B cell (primary cell): Measurements from ENCODE around the gene PYDC1. TPM values are rescaled to one million over a fixed set of nuclear protein-coding genes. Genes with fewer than 3 reads are reported as not detected.
A peak's percentile ranks its signal among the peaks of the same experiment; 100 is the strongest.

Source experiments
- ATAC-seq: fragments of 200-7000 bp; cut with Tn5 transposase; one replicate; pipeline ENCODE4 v1.10.0; 2021; ENCODE audit warnings: low read depth, mild to moderate bottlenecking, moderate number of reproducible peaks, moderate library complexity
- CTCF ChIA-PET: fragments of 350-600 bp; sonication (Branson Sonifier 250); formaldehyde crosslinking; loops from one replicate; lab custom pipeline; 2021; ENCODE audit warnings: antibody characterized with exemption, inconsistent platforms; lab: Charles Lee
- POLR2A ChIA-PET: fragments of 350-600 bp; sonication (Branson Sonifier 250); formaldehyde crosslinking; loops from one replicate; lab custom pipeline; 2021; ENCODE audit warnings: antibody characterized with exemption; lab: Charles Lee
- DNase-seq: peaks from one replicate; pipeline ENCODE4 v3.0.0; 2013
- H2AFZ ChIP-seq: 2 replicates; pipeline ENCODE4 v1.6.1; 2012; ENCODE audit warnings: mild to moderate bottlenecking, low read depth, low read length; ENCODE audit not compliant: insufficient read depth, poor library complexity, severe bottlenecking
- H3K27ac ChIP-seq, 2 donors: 1 replicate in 1 of 2; 2 replicates in 1 of 2; pipeline ENCODE4 v1.5.1; 2012 to 2013; ENCODE audit warnings: low read length in 2 of 2, mild to moderate bottlenecking in 2 of 2, moderate library complexity in 1 of 2
- H3K27me3 ChIP-seq, 4 experiments: fragments of 200-600 bp in 1 of 4; sonication (generic) in 1 of 4; replicated peaks in 1 of 4; 1 replicate in 2 of 4; 2 replicates in 2 of 4; pipeline versions ENCODE4 v1.6.1 to v1.7.0; 2013 to 2016; ENCODE audit warnings: low read length in 3 of 4, mild to moderate bottlenecking in 2 of 4, mixed read lengths in 1 of 4, moderate library complexity in 1 of 4; ENCODE audit not compliant: insufficient read depth in 4 of 4, control insufficient read depth in 3 of 4; ENCODE audit errors: control extremely low read depth in 1 of 4
- H3K36me3 ChIP-seq, 2 experiments: replicated peaks in 1 of 2; 1 replicate in 1 of 2; 2 replicates in 1 of 2; pipeline versions ENCODE4 v1.6.1 to v1.7.1; 2013; ENCODE audit warnings: low read length in 1 of 2; ENCODE audit not compliant: insufficient read depth in 2 of 2, control insufficient read depth in 1 of 2; ENCODE audit errors: control extremely low read depth in 1 of 2, extremely low read depth in 1 of 2
- H3K4me1 ChIP-seq, 2 donors: fragments of 200-600 bp in 1 of 2; sonication (generic) in 1 of 2; 1 replicate in 1 of 2; 2 replicates in 1 of 2; pipeline versions ENCODE4 v1.5.1 to v1.6.1; 2013 to 2017; ENCODE audit warnings: low read length in 2 of 2; ENCODE audit not compliant: control insufficient read depth in 2 of 2, insufficient read depth in 2 of 2
- H3K4me2 ChIP-seq: replicated peaks from 2 replicates; pipeline ENCODE3; 2012; ENCODE audit warnings: mild to moderate bottlenecking, low read depth, low read length; ENCODE audit not compliant: poor library complexity, severe bottlenecking
- H3K4me3 ChIP-seq, 5 experiments: fragments of 200-600 bp in 1 of 5; sonication (generic) in 1 of 5; 1 replicate in 3 of 5; 2 replicates in 2 of 5; pipeline versions ENCODE4 v1.5.1 to v1.7.0; 2011 to 2016; ENCODE audit warnings: low read length in 4 of 5, mild to moderate bottlenecking in 4 of 5, low read depth in 2 of 5, control low read depth in 1 of 5, moderate library complexity in 1 of 5; ENCODE audit not compliant: insufficient read depth in 1 of 5; ENCODE audit errors: control extremely low read depth in 1 of 5, extremely low read depth in 1 of 5
- H3K79me2 ChIP-seq: fragments of 200-600 bp; sonication (generic); one replicate; pipeline ENCODE4 v1.6.0; 2016; ENCODE audit warnings: low read length; ENCODE audit not compliant: control insufficient read depth, insufficient read depth
- H3K9ac ChIP-seq: fragments of 200-600 bp; sonication (generic); 2 replicates; pipeline ENCODE4 v1.6.1; 2017; ENCODE audit warnings: mild to moderate bottlenecking, low read length, moderate library complexity
- H3K9me3 ChIP-seq, 3 donors: one replicate each; pipeline versions ENCODE4 v1.6.1 to v1.7.1; 2013; ENCODE audit warnings: low read length in 2 of 3; ENCODE audit not compliant: control insufficient read depth in 2 of 3, insufficient read depth in 1 of 3; ENCODE audit errors: control extremely low read depth in 1 of 3
- H4K20me1 ChIP-seq: 2 replicates; pipeline ENCODE4 v1.6.0; 2012; ENCODE audit warnings: mild to moderate bottlenecking, low read length; ENCODE audit not compliant: insufficient read depth, control insufficient read depth, poor library complexity, severe bottlenecking
- H3K27ac Mint-ChIP-seq: one replicate; pipeline ENCODE4 v1.8.0; 2021; ENCODE audit warnings: mixed read lengths
- H3K27me3 Mint-ChIP-seq: one replicate; pipeline ENCODE4 v1.8.0; 2021; ENCODE audit warnings: mixed read lengths
- H3K4me1 Mint-ChIP-seq: one replicate; pipeline ENCODE4 v1.8.0; 2021; ENCODE audit warnings: mixed read lengths
- H3K4me3 Mint-ChIP-seq: one replicate; pipeline ENCODE4 v1.8.0; 2021; ENCODE audit warnings: mixed read lengths
- H3K9me3 Mint-ChIP-seq: one replicate; pipeline ENCODE4 v1.8.0; 2022; ENCODE audit warnings: mixed read lengths; ENCODE audit not compliant: insufficient read depth
- EZH2 ChIP-seq: IDR thresholded peaks from 2 replicates; pipeline ENCODE4 v1.6.1; 2012; ENCODE audit warnings: borderline replicate concordance, low read depth, mild to moderate bottlenecking, moderate library complexity, low read length; ENCODE audit not compliant: insufficient read depth, poor library complexity, severe bottlenecking
- WGBS: methylation state at CpG from one replicate; pipeline ENCODE4 v1.1.5; 2013; ENCODE audit warnings: missing lambda C conversion rate; ENCODE audit not compliant: insufficient coverage; 5-methylcytosine and 5-hydroxymethylcytosine counted together
- intact Hi-C: fragments of 100-400 bp; cut with micrococcal nuclease; formaldehyde crosslinking; loops from one replicate; pipeline ENCODE4 v1.10.0; 2022
- polyA plus RNA-seq: library from polyadenylated mRNA; depleted of rRNA; stranded (reverse); fragments of >200 nt; gene quantifications from 2 replicates; pipeline ENCODE4 v1.2.3, GENCODE V29; 2012
- total RNA-seq, 2 donors: library from RNA; stranded (reverse); fragments of 120-200 nt in 1 of 2; gene quantifications; 1 replicate in 1 of 2; 2 replicates in 1 of 2; pipeline versions ENCODE4 v1.2.3 to v1.2.4, GENCODE V29; 2013 to 2022
- TF ChIP-seq, protein P1 (sequence below): fragments of 200-600 bp; IDR thresholded peaks from one replicate; pipeline ENCODE4 v1.8.0; 2022; ENCODE audit warnings: antibody characterized with exemption, mild to moderate bottlenecking

The PYDC1 gene
- total and polyA plus RNA-seq, 2 donors (not counting 1 experiment from before 2014, with no cell fraction given): not detected

GRCh38 chr16:31265329-31266245 is 48.7 kb upstream of the PYDC1 start:
- ChIA-PET CTCF (interaction anchor here (0.6 to 2.4 kb wide), 3 partner anchors 9 to 118 kb away, joined by 3 to 7 read pairs (median 4); no protein-coding TSS in a partner anchor), POLR2A (interaction anchor here (0.6 to 0.9 kb wide), 2 partner anchors 86 to 1820 kb away, joined by 4 to 5 read pairs; partner anchors contain the start of gene FUS)
- intact Hi-C loops: loop anchor here (10.0 kb wide), 1 partner anchor 609 kb away; the partner anchor contains the start of gene ZNF267
- H3K4me1 ChIP-seq: peaks cover 38 to 56% of the 10 kb centered on the region in 2 donors
- TF ChIP-seq, protein P1, sequence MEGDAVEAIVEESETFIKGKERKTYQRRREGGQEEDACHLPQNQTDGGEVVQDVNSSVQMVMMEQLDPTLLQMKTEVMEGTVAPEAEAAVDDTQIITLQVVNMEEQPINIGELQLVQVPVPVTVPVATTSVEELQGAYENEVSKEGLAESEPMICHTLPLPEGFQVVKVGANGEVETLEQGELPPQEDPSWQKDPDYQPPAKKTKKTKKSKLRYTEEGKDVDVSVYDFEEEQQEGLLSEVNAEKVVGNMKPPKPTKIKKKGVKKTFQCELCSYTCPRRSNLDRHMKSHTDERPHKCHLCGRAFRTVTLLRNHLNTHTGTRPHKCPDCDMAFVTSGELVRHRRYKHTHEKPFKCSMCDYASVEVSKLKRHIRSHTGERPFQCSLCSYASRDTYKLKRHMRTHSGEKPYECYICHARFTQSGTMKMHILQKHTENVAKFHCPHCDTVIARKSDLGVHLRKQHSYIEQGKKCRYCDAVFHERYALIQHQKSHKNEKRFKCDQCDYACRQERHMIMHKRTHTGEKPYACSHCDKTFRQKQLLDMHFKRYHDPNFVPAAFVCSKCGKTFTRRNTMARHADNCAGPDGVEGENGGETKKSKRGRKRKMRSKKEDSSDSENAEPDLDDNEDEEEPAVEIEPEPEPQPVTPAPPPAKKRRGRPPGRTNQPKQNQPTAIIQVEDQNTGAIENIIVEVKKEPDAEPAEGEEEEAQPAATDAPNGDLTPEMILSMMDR: no peak
- TF ChIP-seq EZH2: no peak
- peaks cover 4% of the 10 kb centered on the region for H3K79me2 ChIP-seq
- H3K9me3 ChIP-seq: peaks cover 0 to 9% (median 0%) of the 10 kb centered on the region in 3 donors
- ATAC-seq (peak; percentile 90), DNase-seq (peak; percentile 79)
- H3K36me3 ChIP-seq: peaks cover 0 to 15% of the 10 kb centered on the region in 2 experiments
- H3K4me2 ChIP-seq: peak overlapping the region; percentile 66
- H4K20me1 ChIP-seq: no peaks in the 10 kb centered on the region
- H3K9me3 Mint-ChIP-seq: no peaks in the 10 kb centered on the region
- no peak overlapping the region for H3K27ac ChIP-seq
- H3K4me3 ChIP-seq: no peak overlapping the region
- H3K27me3 Mint-ChIP-seq: no peaks in the 10 kb centered on the region
- H3K27ac Mint-ChIP-seq: peak overlapping the region; percentile 80
- H2AFZ ChIP-seq: peak overlapping the region; percentile 28
- H3K9ac ChIP-seq: no peak overlapping the region
- peak overlapping the region; percentile 72 for H3K4me3 Mint-ChIP-seq
- peaks cover 47% of the 10 kb centered on the region for H3K4me1 Mint-ChIP-seq
- WGBS: 38% methylated on average over 17 of the region's 20 CpGs
- peaks cover 0 to 6% (median 0%) of the 10 kb centered on the region in 4 experiments for H3K27me3 ChIP-seq
